ENCODE results near the gene AZIN2.

AZIN2 gene

GRCh38 chr1:33110477-33110876 is 29.5 kb downstream of the AZIN2 start:
- no peaks in the 10 kb centered on the region for H3K36me3 ChIP-seq
- H3K27ac ChIP-seq, result no peak overlapping the region
- no peaks in the 10 kb centered on the region for H3K27me3 ChIP-seq (ENCODE audit: insufficient read depth, low read depth, severe bottlenecking)
- H3K4me3 ChIP-seq (ENCODE audit: low read depth, low read length), result no peak overlapping the region
- peaks cover 10% of the 10 kb centered on the region for H3K9me3 ChIP-seq (ENCODE audit: severe bottlenecking)
- no peak for TF ChIP-seq CTCF (IDR thresholded peaks at IDR 0.05; ENCODE audit: low read depth, low read length)
- DNase-seq, result no peak

GRCh38 chr1:33111965-33112364 is 31.0 kb downstream of the AZIN2 start:
- no peak for DNase-seq
- Histone ChIP-seq H3K4me3 (ENCODE audit: low read depth, low read length) (no peak overlapping the region), H3K36me3 (no peaks in the 10 kb centered on the region), H3K27me3 (ENCODE audit: insufficient read depth, low read depth, severe bottlenecking) (no peaks in the 10 kb centered on the region), H3K27ac (no peak overlapping the region), H3K9me3 (ENCODE audit: severe bottlenecking) (peaks cover 10% of the 10 kb centered on the region)
- TF ChIP-seq CTCF (IDR thresholded peaks at IDR 0.05; ENCODE audit: low read depth, low read length), result peak; percentile 48

- Histone ChIP-seq H3K27ac (no peak overlapping the region), H3K36me3 (no peaks in the 10 kb centered on the region), H3K9me3 (ENCODE audit: severe bottlenecking) (no peaks in the 10 kb centered on the region), H3K4me3 (ENCODE audit: low read depth, low read length) (no peak overlapping the region), H3K27me3 (ENCODE audit: insufficient read depth, low read depth, severe bottlenecking) (no peaks in the 10 kb centered on the region)
- no peak for TF ChIP-seq CTCF (IDR thresholded peaks at IDR 0.05; ENCODE audit: low read depth, low read length)
- DNase-seq, result no peak
Observed at GRCh38 chr1:33117440-33118085, 36.6 kb downstream of the AZIN2 start.

GRCh38 chr1:33118274-33118673 is 37.3 kb downstream of the AZIN2 start:
- Histone ChIP-seq H3K4me3 (ENCODE audit: low read depth, low read length) (no peak overlapping the region), H3K36me3 (no peaks in the 10 kb centered on the region), H3K27me3 (ENCODE audit: insufficient read depth, low read depth, severe bottlenecking) (no peaks in the 10 kb centered on the region), H3K9me3 (ENCODE audit: severe bottlenecking) (no peaks in the 10 kb centered on the region), H3K27ac (no peak overlapping the region)
- no peak for TF ChIP-seq CTCF (IDR thresholded peaks at IDR 0.05; ENCODE audit: low read depth, low read length)
- no peak for DNase-seq

- Histone ChIP-seq H3K27ac (no peak overlapping the region), H3K36me3 (no peaks in the 10 kb centered on the region), H3K27me3 (ENCODE audit: insufficient read depth, low read depth, severe bottlenecking) (no peaks in the 10 kb centered on the region), H3K4me3 (ENCODE audit: low read depth, low read length) (no peak overlapping the region), H3K9me3 (ENCODE audit: severe bottlenecking) (no peaks in the 10 kb centered on the region)
- TF ChIP-seq CTCF (IDR thresholded peaks at IDR 0.05; ENCODE audit: low read depth, low read length), result no peak
- no peak for DNase-seq
Observed at GRCh38 chr1:33119050-33119449, 38.1 kb downstream of the AZIN2 start.

Measured in WERI-Rb-1 (cell line).